Effector memory CD8-positive, alpha-beta T cell (primary cell): Measurements from ENCODE around the gene TAGLN2.
A peak's percentile ranks its signal among the peaks of the same experiment; 100 is the strongest.

ENCODE experiments used
- ATAC-seq: fragments of 150-1000 bp; cut with Tn5 transposase; replicated peaks from 2 replicates; pipeline ENCODE4 v1.10.0; 2021; ENCODE audit warnings: mild to moderate bottlenecking, moderate library complexity
- DNase-seq, 3 experiments: peaks; one replicate each; pipeline ENCODE4 v3.0.0; 2021
- H3K27ac Mint-ChIP-seq, 2 donors: one replicate each; pipeline ENCODE4 v1.8.0; 2022; ENCODE audit warnings: mild to moderate bottlenecking in 2 of 2, mixed read lengths in 2 of 2, moderate library complexity in 2 of 2
- H3K27me3 Mint-ChIP-seq, 2 donors: one replicate each; pipeline ENCODE4 v1.8.0; 2022; ENCODE audit warnings: mixed read lengths in 2 of 2
- H3K36me3 Mint-ChIP-seq: one replicate; pipeline ENCODE4 v1.8.0; 2022; ENCODE audit warnings: mild to moderate bottlenecking, moderate library complexity, mixed read lengths; ENCODE audit not compliant: insufficient read depth
- H3K4me1 Mint-ChIP-seq, 2 donors: one replicate each; pipeline ENCODE4 v1.8.0; 2022; ENCODE audit warnings: low read depth in 2 of 2, mixed read lengths in 2 of 2
- H3K4me3 Mint-ChIP-seq, 2 donors: one replicate each; pipeline ENCODE4 v1.8.0; 2022; ENCODE audit warnings: mild to moderate bottlenecking in 2 of 2, mixed read lengths in 2 of 2, moderate library complexity in 2 of 2
- H3K9me3 Mint-ChIP-seq, 2 donors: one replicate each; pipeline ENCODE4 v1.8.0; 2022; ENCODE audit warnings: mixed read lengths in 2 of 2

TAGLN2 gene

DNA sequence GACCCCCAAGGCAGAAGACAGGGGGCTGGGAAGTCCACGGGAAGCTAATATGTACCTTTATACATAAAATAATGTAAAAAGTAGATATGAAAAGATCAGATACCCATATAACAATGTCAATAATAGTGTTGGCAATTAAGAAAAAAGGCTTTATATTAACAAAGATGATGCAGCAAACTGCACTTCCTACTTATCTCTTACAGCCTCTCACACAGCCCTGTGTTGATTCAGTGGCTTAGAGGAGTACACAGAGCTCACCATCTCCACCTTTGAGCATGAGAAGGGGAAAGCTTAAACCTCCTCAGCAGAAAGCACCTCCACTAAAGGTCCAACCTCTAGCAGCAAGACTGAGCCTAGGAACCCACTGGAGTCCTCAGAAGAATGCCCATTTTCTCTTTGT, 55.7 kb downstream of the TAGLN2 start:
- Mint-ChIP-seq H3K4me3 (no peak overlapping the region), H3K36me3 (peaks cover 5% of the 10 kb centered on the region), H3K27ac (peak overlapping the region in 1 of 2 donors; percentile 41), H3K4me1 (peaks cover 17 to 28% of the 10 kb centered on the region in 2 donors), H3K27me3 (peaks cover 0 to 32% of the 10 kb centered on the region in 2 donors), H3K9me3 (no peaks in the 10 kb centered on the region)
- ATAC-seq (no peak), DNase-seq (no peak)

DNA sequence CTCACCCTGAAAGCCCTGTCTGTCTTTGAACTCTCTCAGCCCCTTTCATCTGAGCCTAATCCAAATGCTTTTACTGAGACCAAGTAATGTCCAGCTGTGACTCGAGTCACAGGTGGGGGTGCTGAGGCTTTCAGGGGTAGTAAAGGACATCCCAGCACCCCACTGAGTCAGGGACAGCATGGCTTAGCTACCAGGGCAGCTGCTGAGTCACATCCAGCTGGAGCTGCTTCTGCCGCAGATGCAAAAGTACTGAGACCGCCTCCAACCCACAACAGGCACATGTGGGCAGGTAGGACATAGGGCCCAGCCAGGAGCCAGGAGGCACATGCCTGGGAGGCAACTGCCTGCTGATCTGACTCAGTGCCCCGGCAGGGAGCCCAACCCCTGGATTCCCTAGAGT, 56.1 kb downstream of the TAGLN2 start:
- H3K9me3 Mint-ChIP-seq = no peaks in the 10 kb centered on the region
- peaks cover 19 to 28% of the 10 kb centered on the region in 2 donors for H3K4me1 Mint-ChIP-seq
- H3K27ac Mint-ChIP-seq = peak overlapping the region; percentile 30 to 41
- peaks cover 0 to 32% of the 10 kb centered on the region in 2 donors for H3K27me3 Mint-ChIP-seq
- ATAC-seq (peak; percentile 31), DNase-seq (no peak)
- H3K36me3 Mint-ChIP-seq = peaks cover 5% of the 10 kb centered on the region
- no peak overlapping the region for H3K4me3 Mint-ChIP-seq

DNA sequence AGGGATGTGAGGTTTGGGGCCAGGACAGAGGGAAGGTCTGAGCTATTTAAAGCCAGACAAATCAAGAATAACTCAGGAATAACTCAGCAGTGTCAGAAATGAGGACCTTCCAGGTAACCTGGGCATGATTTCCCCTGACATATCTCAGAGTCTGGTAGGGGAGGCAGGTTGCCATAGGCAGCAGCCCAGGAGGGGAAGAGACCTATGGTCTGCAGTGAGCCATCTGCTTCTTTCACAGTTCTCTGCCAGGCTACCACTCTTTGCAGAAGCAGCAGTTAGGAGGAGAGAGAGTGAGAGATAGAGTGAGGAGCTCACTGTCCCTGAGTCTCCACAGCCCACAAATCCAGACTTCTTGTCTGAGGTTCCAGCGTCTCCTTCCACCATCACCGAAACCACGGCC, 56.5 kb downstream of the TAGLN2 start:
- Mint-ChIP-seq H3K9me3 (no peaks in the 10 kb centered on the region), H3K4me1 (peaks cover 21 to 28% of the 10 kb centered on the region in 2 donors), H3K36me3 (peaks cover 5% of the 10 kb centered on the region), H3K4me3 (no peak overlapping the region), H3K27me3 (peaks cover 0 to 30% of the 10 kb centered on the region in 2 donors), H3K27ac (peak overlapping the region; percentile 30 to 41)
- no peak for ATAC-seq
- DNase-seq = no peak
